ENCODE measurements around the gene KIF21B. TPM values are rescaled to one million over a fixed set of nuclear protein-coding genes. Genes with fewer than 3 reads are reported as not detected.

The KIF21B gene
- total and polyA plus RNA-seq, 9 of the 15 experiments (the other 6 are each of a cell fraction or from before 2014, with no cell fraction given) = 0.46 to 13.4 (median 5.9) TPM

GRCh38 chr1:201019321-201019977 is 4.1 kb downstream of the KIF21B start (continued):
- no peak for TF ChIP-seq LARP7 (IDR thresholded peaks at IDR 0.05)
- peak in 1 of 2 experiments; percentile 58; a peak in 1 of 4 replicates for TF ChIP-seq MLLT1 (IDR thresholded peaks at IDR 0.05)
- no peak for TF ChIP-seq KLF10 (CRISPR knock-in tag; IDR thresholded peaks at IDR 0.05)
- TF ChIP-seq ZNF778 (CRISPR knock-in tag; IDR thresholded peaks at IDR 0.05) = no peak
- peak in 1 of 2 experiments; percentile 19; a peak in 1 of 4 replicates for TF ChIP-seq RCOR1 (IDR thresholded peaks at IDR 0.05; ENCODE audit: borderline replicate concordance in 1 of 2, low read depth in 2 of 2, low read length in 2 of 2)
- TF ChIP-seq ZFX (CRISPR knock-in tag; IDR thresholded peaks at IDR 0.05) = peak; percentile 88
- TF ChIP-seq EGR1 (conservative IDR thresholded peaks at IDR 0.05) = peak; percentile 50
- peak; percentile 8 for TF ChIP-seq DACH1 (IDR thresholded peaks at IDR 0.05; ENCODE audit: partially characterized antibody)
- TF ChIP-seq BMI1 (IDR thresholded peaks at IDR 0.05; ENCODE audit: low read length) = no peak
- TF ChIP-seq SNRNP70 (optimal IDR thresholded peaks at IDR 0.05; ENCODE audit: low read depth, low read length) = no peak
- TF ChIP-seq SIRT6 (IDR thresholded peaks at IDR 0.05; ENCODE audit: low read depth, low read length) = no peak
- TF ChIP-seq ZNF76 (CRISPR knock-in tag; IDR thresholded peaks at IDR 0.05; ENCODE audit: borderline replicate concordance) = no peak
- TF ChIP-seq ELK1 (CRISPR knock-in tag; IDR thresholded peaks at IDR 0.05) = no peak
- no peak for TF ChIP-seq CCAR2 (IDR thresholded peaks at IDR 0.05; ENCODE audit: low read depth, low read length)
- peak; percentile 6 to 41 for TF ChIP-seq E2F6 (IDR thresholded peaks at IDR 0.05; ENCODE audit: borderline replicate concordance in 1 of 2, extremely low read depth in 1 of 2, insufficient read depth in 1 of 2, insufficient read length in 1 of 2, low read depth in 1 of 2, low read length in 1 of 2, poor library complexity in 1 of 2, severe bottlenecking in 1 of 2)
- no peak for TF ChIP-seq AFF1 (IDR thresholded peaks at IDR 0.05; ENCODE audit: low read depth in 1 of 2, partially characterized antibody in 2 of 2)
- no peak for TF ChIP-seq ZNF134 (CRISPR knock-in tag; conservative IDR thresholded peaks at IDR 0.05)
